ENCODE measurements around the gene DUSP3. TPM values are rescaled to one million over a fixed set of nuclear protein-coding genes. Genes with fewer than 3 reads are reported as not detected.

The DUSP3 gene
- total RNA-seq, 1 experiment from 2014 or later: 38.4 TPM

DNA sequence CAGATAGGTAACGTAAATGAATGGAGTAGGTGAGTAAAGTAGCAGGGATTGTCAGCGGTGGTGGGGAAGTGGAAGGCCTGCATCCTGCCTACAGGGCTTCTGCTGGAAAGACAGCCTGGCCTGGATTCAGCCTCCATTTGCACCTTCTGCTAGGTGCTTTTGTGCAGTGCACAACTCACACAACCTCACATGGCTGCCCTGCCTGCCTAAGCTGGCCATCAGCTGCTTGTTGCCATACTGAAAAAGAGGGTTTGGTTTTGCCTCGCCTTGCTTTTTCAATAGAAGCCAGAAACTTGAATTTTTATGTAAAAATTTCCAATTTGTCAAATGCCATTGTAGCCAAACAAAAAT is 56.5 kb downstream of the DUSP3 start:
- Histone ChIP-seq H3K4me2 (0 out of 2 replicates have a peak overlapping the region, but pooled peaks have one; percentile 83), H2AFZ (no peak overlapping the region), H4K20me1 (ENCODE audit: insufficient read depth) (no peaks in the 10 kb centered on the region), H3K9me3 (ENCODE audit: insufficient read depth, low read depth) (no peaks in the 10 kb centered on the region), H3K79me2 (ENCODE audit: low read depth) (no peaks in the 10 kb centered on the region), H3K27me3 (ENCODE audit: insufficient read depth, low read depth) (no peaks in the 10 kb centered on the region), H3F3A (ENCODE audit: insufficient read depth, low read depth) (peaks cover 48% of the 10 kb centered on the region), H3K36me3 (ENCODE audit: low read depth) (no peaks in the 10 kb centered on the region), H3K9me2 (ENCODE audit: insufficient read depth) (no peaks in the 10 kb centered on the region), H3K27ac (peak overlapping the region; percentile 98), H3K4me3 (no peak overlapping the region), H3K4me1 (replicated peaks; ENCODE audit: insufficient read depth) (peaks cover 56% of the 10 kb centered on the region)
- TF ChIP-seq EZH2 (IDR thresholded peaks at IDR 0.05; ENCODE audit: low read depth): no peak
- TF ChIP-seq, protein P1, sequence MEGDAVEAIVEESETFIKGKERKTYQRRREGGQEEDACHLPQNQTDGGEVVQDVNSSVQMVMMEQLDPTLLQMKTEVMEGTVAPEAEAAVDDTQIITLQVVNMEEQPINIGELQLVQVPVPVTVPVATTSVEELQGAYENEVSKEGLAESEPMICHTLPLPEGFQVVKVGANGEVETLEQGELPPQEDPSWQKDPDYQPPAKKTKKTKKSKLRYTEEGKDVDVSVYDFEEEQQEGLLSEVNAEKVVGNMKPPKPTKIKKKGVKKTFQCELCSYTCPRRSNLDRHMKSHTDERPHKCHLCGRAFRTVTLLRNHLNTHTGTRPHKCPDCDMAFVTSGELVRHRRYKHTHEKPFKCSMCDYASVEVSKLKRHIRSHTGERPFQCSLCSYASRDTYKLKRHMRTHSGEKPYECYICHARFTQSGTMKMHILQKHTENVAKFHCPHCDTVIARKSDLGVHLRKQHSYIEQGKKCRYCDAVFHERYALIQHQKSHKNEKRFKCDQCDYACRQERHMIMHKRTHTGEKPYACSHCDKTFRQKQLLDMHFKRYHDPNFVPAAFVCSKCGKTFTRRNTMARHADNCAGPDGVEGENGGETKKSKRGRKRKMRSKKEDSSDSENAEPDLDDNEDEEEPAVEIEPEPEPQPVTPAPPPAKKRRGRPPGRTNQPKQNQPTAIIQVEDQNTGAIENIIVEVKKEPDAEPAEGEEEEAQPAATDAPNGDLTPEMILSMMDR (conservative IDR thresholded peaks at IDR 0.05): no peak
- ChIA-PET POLR2A (ENCODE audit: unreplicated experiment) (no interaction called here), CTCF (interaction anchor here (0.6 kb wide), 1 partner anchor 283 kb away, joined by 3 read pairs; no protein-coding TSS in a partner anchor)
- intact Hi-C loops (cut with micrococcal nuclease; ENCODE audit: unreplicated experiment): no loop called here
- DNase-seq: no peak
- BruUV-seq (replicated peaks): no TSS peak

DNA sequence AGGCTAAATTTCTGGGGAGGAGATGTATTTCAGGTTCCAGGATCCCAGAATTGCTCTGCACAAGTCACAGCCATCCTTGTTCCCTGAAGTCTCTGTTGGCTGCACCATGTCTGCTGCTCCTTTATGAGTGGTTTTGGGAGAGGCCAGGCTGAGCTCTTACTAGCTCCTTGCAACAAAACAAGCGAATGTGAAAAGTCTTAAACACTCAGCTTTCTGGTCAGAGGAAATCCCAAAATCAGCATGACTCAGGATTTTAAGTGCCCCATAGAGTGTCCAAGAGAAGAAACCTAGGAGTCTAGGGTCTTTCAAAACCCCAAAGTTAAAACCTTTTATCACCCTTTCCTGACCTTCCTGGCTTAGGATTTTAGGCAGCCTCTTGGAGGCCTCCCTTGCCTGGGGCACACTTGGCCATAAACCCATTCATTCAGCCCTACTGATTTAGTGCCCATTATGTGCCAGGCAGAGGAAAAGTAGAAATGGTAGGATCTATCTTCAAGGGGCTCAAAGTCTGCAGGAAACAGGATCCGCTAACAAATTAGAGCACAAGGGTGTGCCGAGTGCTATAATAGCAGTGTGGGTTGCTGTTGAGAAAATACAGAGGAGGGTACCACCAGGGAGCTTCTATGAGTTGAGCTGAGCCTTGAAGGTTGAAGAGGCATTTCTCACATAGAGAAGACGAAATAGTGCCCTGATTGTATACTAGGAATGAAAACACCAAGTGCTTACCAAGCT is 57.1 kb downstream of the DUSP3 start:
- intact Hi-C loops (cut with micrococcal nuclease; ENCODE audit: unreplicated experiment): no loop called here
- H4K20me1 ChIP-seq (ENCODE audit: insufficient read depth): no peaks in the 10 kb centered on the region
- POLR2A ChIA-PET (ENCODE audit: unreplicated experiment): interaction anchor here (0.6 kb wide), 2 partner anchors 38 to 509 kb away, joined by 4 to 7 read pairs; no protein-coding TSS in a partner anchor
- H2AFZ ChIP-seq: peak overlapping the region; percentile 79; the same call in 1 of the 2 replicates
- CTCF ChIA-PET: interaction anchor here (0.6 kb wide), 1 partner anchor 283 kb away, joined by 3 read pairs; no protein-coding TSS in a partner anchor
- TF ChIP-seq, protein P1 (conservative IDR thresholded peaks at IDR 0.05): no peak
- no peak for TF ChIP-seq EZH2 (IDR thresholded peaks at IDR 0.05; ENCODE audit: low read depth)
- DNase-seq: peak; percentile 17 to 63
- no peaks in the 10 kb centered on the region for H3K9me3 ChIP-seq (ENCODE audit: insufficient read depth, low read depth)
- H3K79me2 ChIP-seq (ENCODE audit: low read depth): no peaks in the 10 kb centered on the region
- no peaks in the 10 kb centered on the region for H3K9me2 ChIP-seq (ENCODE audit: insufficient read depth)
- BruUV-seq (replicated peaks): TSS peak; percentile 85
- H3K27ac ChIP-seq: peak overlapping the region; percentile 98
- peaks cover 48% of the 10 kb centered on the region for H3F3A ChIP-seq (ENCODE audit: insufficient read depth, low read depth)
- peak overlapping the region; percentile 66; the same call in 1 of the 2 replicates for H3K4me3 ChIP-seq
- no peaks in the 10 kb centered on the region for H3K36me3 ChIP-seq (ENCODE audit: low read depth)
- H3K27me3 ChIP-seq (ENCODE audit: insufficient read depth, low read depth): no peaks in the 10 kb centered on the region
- peak overlapping the region; percentile 83 for H3K4me2 ChIP-seq
- peaks cover 61% of the 10 kb centered on the region for H3K4me1 ChIP-seq (replicated peaks; ENCODE audit: insufficient read depth)

DNA sequence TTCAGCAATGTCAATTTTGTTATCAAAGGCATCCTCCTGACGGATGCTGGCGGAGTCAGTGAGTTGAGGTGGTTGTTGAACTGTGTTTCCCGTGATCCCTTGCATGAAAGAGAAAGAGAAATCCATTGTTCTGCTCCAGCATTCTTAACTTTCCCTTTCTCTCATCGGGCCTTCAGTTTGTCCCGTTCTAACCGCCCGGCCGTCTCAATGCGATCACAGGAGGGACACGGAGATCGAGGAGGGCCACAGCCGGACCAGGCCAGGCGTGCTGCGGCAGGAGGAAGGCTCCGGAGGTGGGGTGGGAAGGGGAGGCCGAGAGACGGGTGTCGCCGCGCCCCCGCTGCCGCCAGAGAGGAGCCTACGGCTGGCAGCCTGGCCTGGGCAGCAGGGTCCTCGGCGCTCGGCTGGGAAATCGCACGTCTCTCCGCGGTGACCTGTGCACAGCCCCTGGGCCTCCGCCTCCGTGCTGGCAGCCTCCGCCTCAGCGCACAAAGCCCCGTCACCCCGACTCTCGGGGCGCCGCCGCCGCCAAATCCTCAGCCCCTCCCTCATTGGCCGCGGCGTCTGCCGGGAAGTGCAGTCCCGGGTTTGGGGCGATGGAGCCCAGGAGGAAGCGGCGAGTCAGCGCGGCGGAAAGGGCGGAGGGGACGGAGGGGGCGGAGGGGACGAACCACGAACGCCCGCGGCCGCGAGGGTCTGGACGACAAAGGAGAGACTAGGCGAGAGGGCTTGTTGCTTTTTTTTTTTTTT is 58.3 kb downstream of the DUSP3 start:
- Histone ChIP-seq H2AFZ (peak overlapping the region; percentile 79), H3K4me1 (replicated peaks; ENCODE audit: insufficient read depth) (peaks cover 61% of the 10 kb centered on the region), H3F3A (ENCODE audit: insufficient read depth, low read depth) (peaks cover 48% of the 10 kb centered on the region), H3K27ac (peak overlapping the region; percentile 98), H3K4me2 (peak overlapping the region; percentile 83), H3K27me3 (ENCODE audit: insufficient read depth, low read depth) (no peaks in the 10 kb centered on the region), H3K9me3 (ENCODE audit: insufficient read depth, low read depth) (no peaks in the 10 kb centered on the region), H3K36me3 (ENCODE audit: low read depth) (no peaks in the 10 kb centered on the region), H3K79me2 (ENCODE audit: low read depth) (no peaks in the 10 kb centered on the region), H3K9me2 (ENCODE audit: insufficient read depth) (no peaks in the 10 kb centered on the region), H4K20me1 (ENCODE audit: insufficient read depth) (no peaks in the 10 kb centered on the region), H3K4me3 (peak overlapping the region; percentile 66)
- BruUV-seq (replicated peaks): no TSS peak
- TF ChIP-seq, protein P1 (conservative IDR thresholded peaks at IDR 0.05): no peak
- TF ChIP-seq EZH2 (IDR thresholded peaks at IDR 0.05; ENCODE audit: low read depth): no peak
- intact Hi-C loops (cut with micrococcal nuclease; ENCODE audit: unreplicated experiment): no loop called here
- POLR2A ChIA-PET (ENCODE audit: unreplicated experiment): no interaction called here
- CTCF ChIA-PET: no interaction called here
- DNase-seq: peak; percentile 57 to 73

Measured in PC-9 (cell line).